Kidney (tissue), 14 donors: ENCODE results near the gene SLC25A47. TPM values are rescaled to one million over a fixed set of nuclear protein-coding genes. Genes with fewer than 3 reads are reported as not detected.

Source experiments
- DNase-seq, 5 donors: peaks; one replicate each; pipeline ENCODE4 v3.0.0-alpha.2; 2013 to 2020
- FAIRE-seq: peaks from 2 replicates; lab custom pipeline; 2012; peaks lifted over from hg19 to GRCh38; lab: Jason Lieb, UNC
- H3K27ac ChIP-seq, 2 donors: one replicate each; pipeline ENCODE4 v1.7.0; 2013; ENCODE audit warnings: low read depth in 2 of 2, low read length in 2 of 2, inconsistent platforms in 1 of 2
- H3K27me3 ChIP-seq: one replicate; pipeline ENCODE4 v1.7.1; 2013; ENCODE audit warnings: low read length, inconsistent platforms; ENCODE audit not compliant: control insufficient read depth, insufficient read depth
- H3K36me3 ChIP-seq, 3 donors: one replicate each; pipeline versions ENCODE4 v1.7.0 to v1.7.1; 2013; ENCODE audit warnings: low read length in 3 of 3, control low read depth in 1 of 3, inconsistent platforms in 1 of 3; ENCODE audit not compliant: insufficient read depth in 3 of 3, control insufficient read depth in 2 of 3
- H3K4me1 ChIP-seq, 3 donors: one replicate each; pipeline versions ENCODE4 v1.7.0 to v1.7.1; 2013; ENCODE audit warnings: low read length in 3 of 3, inconsistent platforms in 1 of 3, low read depth in 1 of 3; ENCODE audit not compliant: control insufficient read depth in 2 of 3, insufficient read depth in 2 of 3
- H3K4me3 ChIP-seq, 3 donors: one replicate each; pipeline versions ENCODE4 v1.7.0 to v1.8.1; 2013; ENCODE audit warnings: low read length in 3 of 3, control low read depth in 1 of 3, inconsistent platforms in 1 of 3
- H3K9ac ChIP-seq, 3 donors: one replicate each; pipeline versions ENCODE4 v1.7.0 to v1.7.1; 2013; ENCODE audit warnings: low read length in 3 of 3, control low read depth in 1 of 3, inconsistent platforms in 1 of 3
- H3K9me3 ChIP-seq, 3 donors: one replicate each; pipeline versions ENCODE4 v1.7.0 to v1.7.1; 2013; ENCODE audit warnings: low read length in 3 of 3, control low read depth in 1 of 3, inconsistent platforms in 1 of 3; ENCODE audit not compliant: control insufficient read depth in 2 of 3, insufficient read depth in 1 of 3
- intact Hi-C: fragments of 100-400 bp; cut with DNase I; formaldehyde crosslinking; loops from one replicate; pipeline ENCODE4 v1.11.1; 2022
- polyA plus RNA-seq: library from polyadenylated mRNA; stranded (reverse); fragments of 350-450 nt; fragmentation: Illumina TruSeq; extraction: RNeasy Lipid Tissue Mini Kit (QIAGEN cat#74804); gene quantifications from one replicate; pipeline ENCODE4 v1.2.3, GENCODE V29; 2014; ENCODE audit warnings: low read depth, low replicate concordance; ENCODE audit not compliant: insufficient read depth
- total RNA-seq: library from RNA; stranded (reverse); fragmentation: NEBNext Ultra II Directional; extraction: Animal tissue kit (Norgen Biotek cat#: 25700); gene quantifications from one replicate; pipeline ENCODE4 v1.2.1, GENCODE V29; 2021
- TF ChIP-seq, protein P1 (sequence below): IDR thresholded peaks from 3 replicates; pipeline ENCODE4 v1.5.1; 2012; ENCODE audit warnings: mild to moderate bottlenecking, moderate library complexity, borderline replicate concordance; ENCODE audit not compliant: insufficient read depth; ENCODE audit errors: extremely low read depth
- donor health status: control.
- donor health status: control.
- donor health status: control.
- donor health status: control.
- donor health status: control.
- donor health status: DM: yes; HTN: yes; CAD: no.
- donor health status: Normal renal cell carcinoma (clear cell type).

Gene SLC25A47
- total and polyA plus RNA-seq, 2 donors from 2014 or later, result 1.0 TPM; not detected in 1

DNA sequence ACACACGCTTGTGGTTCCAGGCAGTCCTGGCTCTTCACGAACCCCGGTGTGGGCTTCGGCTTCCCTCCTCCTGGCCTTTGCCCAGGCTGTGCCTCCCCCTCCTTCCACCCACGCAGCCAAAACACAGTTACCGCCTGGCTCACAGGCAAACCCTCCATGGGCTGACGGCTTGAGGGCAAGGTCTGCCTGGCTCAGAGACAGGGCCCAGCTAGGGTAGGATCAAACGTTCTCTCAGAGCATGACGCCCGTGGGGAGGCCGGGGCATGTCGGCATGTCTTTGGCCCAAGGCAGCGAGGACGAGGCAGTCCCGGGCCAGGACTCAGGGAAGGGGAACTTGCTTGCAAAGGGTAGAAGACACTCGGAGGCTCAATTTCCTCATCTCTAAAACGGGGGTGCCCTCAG lies 2.1 kb downstream of the SLC25A47 start:
- TF ChIP-seq, protein P1, sequence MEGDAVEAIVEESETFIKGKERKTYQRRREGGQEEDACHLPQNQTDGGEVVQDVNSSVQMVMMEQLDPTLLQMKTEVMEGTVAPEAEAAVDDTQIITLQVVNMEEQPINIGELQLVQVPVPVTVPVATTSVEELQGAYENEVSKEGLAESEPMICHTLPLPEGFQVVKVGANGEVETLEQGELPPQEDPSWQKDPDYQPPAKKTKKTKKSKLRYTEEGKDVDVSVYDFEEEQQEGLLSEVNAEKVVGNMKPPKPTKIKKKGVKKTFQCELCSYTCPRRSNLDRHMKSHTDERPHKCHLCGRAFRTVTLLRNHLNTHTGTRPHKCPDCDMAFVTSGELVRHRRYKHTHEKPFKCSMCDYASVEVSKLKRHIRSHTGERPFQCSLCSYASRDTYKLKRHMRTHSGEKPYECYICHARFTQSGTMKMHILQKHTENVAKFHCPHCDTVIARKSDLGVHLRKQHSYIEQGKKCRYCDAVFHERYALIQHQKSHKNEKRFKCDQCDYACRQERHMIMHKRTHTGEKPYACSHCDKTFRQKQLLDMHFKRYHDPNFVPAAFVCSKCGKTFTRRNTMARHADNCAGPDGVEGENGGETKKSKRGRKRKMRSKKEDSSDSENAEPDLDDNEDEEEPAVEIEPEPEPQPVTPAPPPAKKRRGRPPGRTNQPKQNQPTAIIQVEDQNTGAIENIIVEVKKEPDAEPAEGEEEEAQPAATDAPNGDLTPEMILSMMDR, result no peak
- H3K9me3 ChIP-seq, result no peaks in the 10 kb centered on the region
- DNase-seq, result peak in 4 of 5 donors; percentile 37 to 59 (median 47)
- H3K27ac ChIP-seq, result peak overlapping the region; percentile 38 to 72
- H3K4me3 ChIP-seq, result no peak overlapping the region
- no peak overlapping the region for H3K9ac ChIP-seq
- no peak for FAIRE-seq
- H3K4me1 ChIP-seq, result no peaks in the 10 kb centered on the region
- intact Hi-C loops, result no loop called here
- no peaks in the 10 kb centered on the region for H3K27me3 ChIP-seq
- no peaks in the 10 kb centered on the region for H3K36me3 ChIP-seq

DNA sequence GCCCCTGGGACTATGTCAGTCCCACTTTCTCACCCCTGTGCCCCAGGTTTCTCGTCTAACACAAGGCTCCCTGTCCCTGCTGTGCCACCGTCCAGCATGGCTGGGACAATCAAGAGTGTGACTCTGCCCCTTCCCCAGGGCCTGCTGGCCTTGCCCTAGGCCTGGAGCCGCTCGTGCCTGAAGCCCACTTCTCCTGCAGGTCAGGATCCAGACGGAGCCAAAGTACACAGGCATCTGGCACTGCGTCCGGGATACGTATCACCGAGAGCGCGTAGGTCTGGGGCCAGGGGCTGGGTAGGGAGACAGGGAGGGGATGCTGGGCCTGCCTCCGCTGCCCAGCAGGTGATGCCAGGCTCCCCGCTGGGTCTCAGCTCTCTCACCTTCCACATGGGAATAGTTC lies 2.8 kb downstream of the SLC25A47 start:
- Histone ChIP-seq H3K36me3 (no peaks in the 10 kb centered on the region), H3K27me3 (no peaks in the 10 kb centered on the region), H3K4me1 (no peaks in the 10 kb centered on the region), H3K27ac (peak overlapping the region in 1 of 2 donors; percentile 30), H3K4me3 (no peak overlapping the region), H3K9ac (no peak overlapping the region), H3K9me3 (no peaks in the 10 kb centered on the region)
- intact Hi-C loops, result no loop called here
- no peak for FAIRE-seq
- TF ChIP-seq, protein P1, result no peak
- no peak for DNase-seq

DNA sequence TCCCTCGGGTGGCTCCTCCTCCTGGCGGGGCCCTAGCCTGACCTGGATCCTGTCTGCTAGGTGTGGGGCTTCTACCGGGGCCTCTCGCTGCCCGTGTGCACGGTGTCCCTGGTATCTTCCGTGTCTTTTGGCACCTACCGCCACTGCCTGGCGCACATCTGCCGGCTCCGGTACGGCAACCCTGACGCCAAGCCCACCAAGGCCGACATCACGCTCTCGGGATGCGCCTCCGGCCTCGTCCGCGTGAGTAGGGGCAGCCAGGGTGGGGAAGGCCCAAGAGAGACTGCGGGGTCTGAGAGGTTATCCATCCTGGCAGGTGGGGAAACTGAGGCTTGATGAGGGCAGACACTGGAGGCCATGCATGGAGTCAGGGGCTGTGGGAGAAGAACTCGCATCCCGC lies 4.0 kb downstream of the SLC25A47 start:
- intact Hi-C loops, result no loop called here
- H3K9me3 ChIP-seq, result no peaks in the 10 kb centered on the region
- no peaks in the 10 kb centered on the region for H3K4me1 ChIP-seq
- H3K27ac ChIP-seq, result no peak overlapping the region
- TF ChIP-seq, protein P1, result no peak
- H3K36me3 ChIP-seq, result no peaks in the 10 kb centered on the region
- no peak overlapping the region for H3K9ac ChIP-seq
- no peak overlapping the region for H3K4me3 ChIP-seq
- no peak for DNase-seq
- FAIRE-seq, result no peak
- no peaks in the 10 kb centered on the region for H3K27me3 ChIP-seq

DNA sequence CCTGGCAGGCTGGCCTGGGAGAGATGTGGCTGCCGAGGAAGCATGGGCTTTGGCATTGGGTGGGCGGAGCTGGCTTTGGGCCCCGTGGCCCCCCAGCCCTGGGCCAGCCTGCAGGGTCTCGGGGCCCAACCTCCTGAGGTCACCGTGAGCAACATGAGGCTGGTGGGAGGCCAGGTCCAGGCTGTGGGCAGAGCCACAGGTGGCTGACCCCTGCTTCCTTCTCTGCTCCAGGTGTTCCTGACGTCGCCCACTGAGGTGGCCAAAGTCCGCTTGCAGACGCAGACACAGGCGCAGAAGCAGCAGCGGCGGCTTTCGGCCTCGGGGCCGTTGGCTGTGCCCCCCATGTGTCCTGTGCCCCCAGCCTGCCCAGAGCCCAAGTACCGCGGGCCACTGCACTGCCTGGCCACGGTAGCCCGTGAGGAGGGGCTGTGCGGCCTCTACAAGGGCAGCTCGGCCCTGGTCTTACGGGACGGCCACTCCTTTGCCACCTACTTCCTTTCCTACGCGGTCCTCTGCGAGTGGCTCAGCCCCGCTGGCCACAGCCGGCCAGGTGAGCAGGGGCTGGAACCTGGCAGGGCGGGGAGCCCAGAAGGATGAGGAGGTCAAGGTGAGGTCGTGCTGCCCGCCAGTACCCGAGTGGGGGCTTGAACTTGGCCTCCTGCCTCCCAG lies 5.5 kb downstream of the SLC25A47 start:
- FAIRE-seq (no peak), DNase-seq (peak in 1 of 5 donors; percentile 45)
- Histone ChIP-seq H3K4me1 (peaks cover 0 to 10% (median 0%) of the 10 kb centered on the region in 3 donors), H3K9me3 (no peaks in the 10 kb centered on the region), H3K27me3 (no peaks in the 10 kb centered on the region), H3K9ac (no peak overlapping the region), H3K4me3 (no peak overlapping the region), H3K27ac (peak overlapping the region in 1 of 2 donors; percentile 22), H3K36me3 (no peaks in the 10 kb centered on the region)
- intact Hi-C loops, result no loop called here
- TF ChIP-seq, protein P1, result no peak
